Stimulated activated CD4-positive, alpha-beta T cell treated with anti-CD3 and anti-CD28 coated beads, Interleukin-12 subunit alpha, Interleukin-12 subunit beta, amount 100 ng/mL, for 24 hours (primary cell): ENCODE data around the gene CCDC86.
A peak's percentile ranks its signal among the peaks of the same experiment; 100 is the strongest.

Source experiments
- DNase-seq, 2 experiments: peaks; one replicate each; pipeline ENCODE4 v3.0.0-alpha.2; 2020; ENCODE audit warnings: low read depth in 2 of 2

Gene CCDC86

DNA sequence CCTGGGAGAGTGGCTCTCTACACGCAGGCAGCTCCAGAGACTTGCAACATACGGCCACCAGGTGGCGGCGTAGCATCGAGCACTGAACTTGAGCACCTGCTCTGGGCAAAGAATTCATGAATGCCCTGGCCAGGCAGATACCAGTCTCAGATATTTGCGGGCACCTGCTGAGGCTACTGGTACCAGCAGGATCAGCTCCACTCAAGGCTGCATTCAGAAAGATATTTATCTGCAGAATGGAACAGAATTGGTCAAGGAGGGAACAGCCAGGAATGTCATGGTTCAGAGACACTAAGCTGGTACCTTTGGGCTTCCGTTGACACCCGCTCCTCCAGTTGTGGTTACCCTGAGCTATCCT lies 10.8 kb upstream of the CCDC86 start:
- DNase-seq, result peak; percentile 59 to 79

DNA sequence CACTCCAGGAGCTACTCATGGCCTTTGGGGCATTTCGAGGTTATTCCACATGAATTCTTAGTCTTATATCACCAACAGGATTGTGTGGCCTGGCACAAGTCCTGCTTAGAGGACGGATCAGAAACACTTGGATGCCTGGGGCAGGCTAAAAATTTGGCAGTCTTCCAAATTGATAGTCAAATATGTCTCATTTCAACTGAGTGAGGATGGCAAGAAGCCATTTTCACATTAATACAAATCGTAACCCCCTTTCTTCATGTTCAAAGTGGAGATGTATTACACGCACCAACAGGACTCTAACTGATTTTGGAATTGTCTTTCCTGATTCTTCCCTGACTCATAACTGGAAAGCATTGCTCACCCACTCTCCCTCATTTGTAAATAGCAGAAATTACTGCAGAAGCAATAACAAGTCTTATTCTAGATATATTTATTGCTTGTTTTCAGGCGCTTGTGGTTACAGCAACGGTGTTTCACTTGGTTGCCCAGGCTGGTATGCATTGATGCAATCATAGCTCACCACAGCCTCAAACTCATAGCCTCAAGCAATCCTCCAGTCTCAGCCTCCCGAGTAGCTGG lies 10.3 kb upstream of the CCDC86 start:
- no peak for DNase-seq

DNA sequence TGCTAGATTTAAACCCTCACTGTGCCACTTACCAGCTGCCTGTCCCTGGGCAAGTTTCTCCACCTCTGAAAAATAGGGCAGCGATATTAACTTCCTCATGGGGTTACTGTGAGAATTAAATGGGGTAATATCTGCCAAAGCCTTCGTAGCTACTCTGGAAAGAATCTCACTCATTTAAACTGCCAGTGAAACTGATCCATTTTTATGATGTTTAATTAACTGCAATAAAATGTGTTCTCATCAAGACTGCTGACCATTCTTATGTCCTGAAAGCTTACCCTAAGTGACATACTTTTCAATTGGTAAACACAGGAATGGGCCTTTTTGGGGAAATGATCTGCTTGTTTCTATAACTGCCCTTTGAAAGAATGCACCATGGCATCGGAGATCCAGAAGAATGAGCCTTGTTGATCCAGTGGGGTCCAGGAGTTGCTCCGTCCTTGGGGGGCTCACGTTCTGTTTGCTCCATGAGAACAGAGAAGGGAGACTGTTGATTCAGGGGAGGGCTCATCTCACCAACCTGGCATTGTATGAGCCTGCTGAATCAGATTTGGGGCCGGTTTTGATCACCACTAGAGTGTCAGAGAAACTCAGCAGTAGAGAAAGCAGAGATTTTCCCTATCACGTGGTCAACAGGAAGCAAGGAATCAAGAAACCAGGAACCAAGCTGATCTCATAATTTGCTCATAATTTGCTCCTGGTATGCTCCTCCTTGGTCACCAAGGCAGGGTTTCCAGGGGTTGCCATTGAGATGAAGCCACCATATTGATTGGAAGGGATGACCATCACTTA lies 7.0 kb upstream of the CCDC86 start:
- no peak for DNase-seq

DNA sequence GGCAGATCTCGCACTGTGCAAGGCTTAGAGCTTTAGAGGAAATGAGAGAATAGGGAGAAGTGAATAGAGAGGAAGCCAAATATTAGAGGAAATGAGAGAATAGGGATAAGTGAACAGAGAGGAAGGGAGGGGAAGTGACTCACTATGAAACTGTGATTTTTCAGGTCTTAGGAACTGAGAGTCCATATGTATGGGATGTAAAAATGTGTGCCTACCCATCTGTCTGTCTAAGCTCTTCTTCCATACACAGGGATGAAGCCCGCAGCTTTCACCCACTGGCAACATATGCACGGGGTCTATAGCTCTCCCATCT lies 6.4 kb upstream of the CCDC86 start:
- DNase-seq, result no peak

DNA sequence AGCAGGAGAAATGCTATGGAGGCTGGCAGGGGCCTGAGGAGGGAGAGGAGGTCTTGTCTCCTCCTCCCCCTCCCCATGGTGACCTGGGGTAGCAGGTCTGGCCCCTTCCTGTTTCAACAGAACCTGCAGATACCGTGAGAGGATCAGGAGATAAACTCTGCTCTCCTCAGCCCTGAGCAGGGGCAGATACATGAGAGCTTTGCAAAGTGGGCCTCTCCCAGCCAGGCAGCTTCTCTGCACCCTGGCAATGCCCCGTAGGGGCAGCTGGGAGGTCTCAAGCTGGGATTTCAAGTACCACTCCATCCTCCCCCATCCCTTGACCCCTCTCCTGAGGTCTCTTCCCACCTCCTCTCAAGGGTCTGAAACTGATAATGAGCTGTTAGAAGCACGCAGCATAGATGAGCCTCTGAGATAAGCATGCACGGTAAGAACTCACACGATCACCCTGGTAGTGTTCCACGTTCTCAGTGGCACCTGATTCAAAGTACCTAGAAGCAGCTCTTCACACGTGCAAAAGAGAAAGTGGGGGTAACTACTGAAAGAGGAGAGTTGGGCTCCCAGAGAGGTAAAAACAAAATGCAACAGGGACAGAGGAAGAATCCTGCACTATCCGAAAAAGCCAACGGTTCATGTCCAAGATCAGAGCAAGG lies 4.9 kb upstream of the CCDC86 start:
- DNase-seq, result no peak

DNA sequence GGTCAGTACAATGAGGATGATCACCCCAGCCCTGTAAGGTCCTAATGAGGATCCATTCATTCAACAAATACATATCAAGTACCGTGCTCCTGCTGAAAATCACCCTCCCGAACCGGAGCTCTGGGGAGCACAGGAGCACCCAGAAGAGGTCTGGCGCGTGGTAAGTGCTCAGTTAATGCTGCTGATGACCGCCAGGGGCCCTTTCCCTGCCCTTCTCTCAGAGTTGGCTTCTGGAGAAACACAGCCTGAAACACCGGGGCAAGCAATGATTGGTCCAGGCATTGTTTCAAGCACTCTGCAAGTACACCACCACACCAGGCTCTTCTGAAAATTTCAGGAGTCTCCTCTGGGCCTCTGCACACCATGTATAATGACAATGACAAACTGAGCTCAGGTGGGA lies 3.8 kb upstream of the CCDC86 start:
- no peak for DNase-seq

DNA sequence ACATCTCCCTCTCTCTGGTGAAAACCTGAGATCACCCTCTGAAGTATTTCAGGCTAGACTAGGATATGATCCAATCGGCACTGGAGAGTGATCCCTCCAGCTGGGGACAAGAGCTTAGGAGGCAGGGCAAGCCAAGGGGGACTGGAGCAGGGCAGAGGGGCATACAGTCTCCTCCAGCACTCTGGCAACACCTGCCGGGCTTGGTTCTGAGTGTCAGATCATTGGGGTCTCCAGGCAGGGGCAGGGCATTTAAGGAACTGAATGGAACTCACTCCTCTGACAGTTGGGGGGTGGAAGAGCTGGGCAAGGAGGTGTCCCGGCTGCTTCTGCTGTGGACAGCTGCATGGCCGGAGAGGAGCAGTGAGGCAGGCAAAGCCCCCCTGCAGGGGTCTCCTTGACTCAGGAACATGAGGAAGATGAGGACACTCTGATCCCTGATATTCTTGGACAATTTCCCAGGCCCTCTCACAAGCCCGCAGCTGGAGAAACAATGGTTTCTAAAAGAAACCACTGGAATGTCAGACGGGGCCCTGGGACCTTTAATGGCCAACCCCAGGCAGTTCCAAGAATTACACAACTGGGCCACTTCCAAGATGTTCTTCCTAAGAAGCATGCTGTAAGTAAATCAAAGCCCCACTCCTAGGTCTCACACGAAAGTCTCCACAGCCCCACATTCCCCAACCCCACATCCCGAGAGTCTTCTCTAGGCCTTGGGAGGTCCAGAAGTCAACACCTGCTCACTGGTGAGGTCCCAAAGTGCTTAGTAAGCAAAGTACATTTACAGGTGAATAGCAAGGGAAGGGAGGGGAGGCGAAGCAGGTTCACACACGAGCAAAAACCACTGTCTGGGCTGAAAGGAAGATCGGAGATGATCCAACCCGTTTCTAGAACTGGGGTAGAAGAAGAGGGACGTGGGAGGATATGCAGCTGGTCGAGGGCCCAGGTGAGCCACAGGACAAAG lies 1.2 kb upstream of the CCDC86 start:
- DNase-seq, result no peak

DNA sequence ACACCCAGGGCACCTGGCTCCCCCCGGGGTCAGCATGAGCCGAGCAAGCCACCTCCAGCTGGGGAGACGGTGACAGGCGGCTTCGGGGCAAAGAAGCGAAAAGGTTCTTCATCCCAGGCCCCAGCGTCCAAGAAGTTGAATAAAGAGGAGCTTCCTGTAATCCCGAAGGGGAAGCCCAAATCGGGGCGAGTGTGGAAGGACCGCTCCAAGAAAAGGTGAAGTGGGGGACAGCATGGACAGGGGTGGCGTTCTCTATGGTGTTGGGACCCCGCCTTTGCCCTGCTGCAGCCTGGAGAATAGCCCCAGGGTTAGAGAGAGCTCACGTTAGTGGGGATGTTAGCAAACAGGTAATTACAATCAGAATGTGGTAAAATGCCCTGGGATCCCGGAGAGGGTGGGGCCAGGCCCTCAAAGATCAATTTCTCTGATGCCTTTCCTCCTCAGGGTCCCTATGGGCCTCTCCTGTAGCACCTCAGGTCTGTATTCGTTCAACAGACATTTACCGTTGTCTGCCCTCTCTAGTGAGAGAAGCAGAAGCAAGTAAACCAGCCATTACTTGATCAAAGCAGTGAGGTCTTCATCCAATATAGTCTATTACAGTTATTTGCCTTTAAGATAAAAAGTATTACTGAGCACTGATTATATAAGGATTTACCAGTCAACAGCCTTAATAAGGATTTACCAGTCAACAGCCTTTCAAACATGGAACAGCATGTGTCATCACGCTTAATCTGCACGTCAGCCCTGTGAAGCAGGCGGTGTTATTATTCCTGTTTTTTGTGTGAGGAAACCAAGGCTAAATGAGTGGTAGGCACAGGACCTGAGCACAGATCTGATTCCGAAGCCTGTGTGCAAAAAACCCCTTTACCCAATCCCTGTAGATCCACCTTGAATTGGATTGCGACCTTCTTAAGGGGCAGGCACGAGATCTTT lies 1.0 kb downstream of the CCDC86 start:
- peak in 1 of 2 experiments; percentile 7 for DNase-seq

DNA sequence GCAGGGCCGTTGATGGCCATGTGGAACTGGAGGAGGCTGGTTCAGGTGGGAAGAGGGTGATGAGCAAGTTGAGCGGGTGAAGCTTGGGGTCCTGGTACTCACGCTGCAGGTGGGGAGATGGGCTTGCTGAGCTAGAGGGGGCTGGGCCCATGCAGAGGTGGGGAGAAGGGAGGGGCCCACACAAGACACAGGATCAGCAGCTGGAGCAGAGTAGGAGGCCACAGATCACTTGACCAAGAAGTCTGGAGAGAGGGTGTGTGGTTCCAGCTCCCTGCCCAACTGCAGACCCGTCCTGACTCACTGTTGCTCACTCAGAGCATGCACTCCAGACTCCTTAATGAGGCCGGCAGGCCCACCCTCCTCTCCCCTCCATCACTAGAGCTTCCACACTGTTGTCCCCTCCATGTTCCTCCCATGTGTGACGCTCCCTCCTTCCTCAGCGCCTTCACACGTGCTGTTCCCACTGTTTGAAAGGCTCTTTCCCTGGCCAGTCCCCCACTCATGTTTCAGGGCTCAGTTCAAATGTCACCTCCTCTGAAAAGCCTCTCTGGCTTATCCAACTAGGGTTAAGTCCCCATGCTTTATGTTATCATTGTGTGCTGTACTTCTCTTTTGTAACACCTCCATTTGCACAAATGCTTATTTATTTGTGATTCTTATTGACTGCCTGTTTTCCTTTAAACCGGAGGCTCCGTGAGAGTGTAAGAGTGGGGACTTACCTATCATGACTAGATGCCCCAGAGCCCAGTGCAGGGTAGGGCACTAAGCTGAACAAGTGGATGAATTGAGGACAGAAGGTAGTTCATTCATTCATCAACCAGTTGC lies 2.3 kb downstream of the CCDC86 start:
- no peak for DNase-seq

DNA sequence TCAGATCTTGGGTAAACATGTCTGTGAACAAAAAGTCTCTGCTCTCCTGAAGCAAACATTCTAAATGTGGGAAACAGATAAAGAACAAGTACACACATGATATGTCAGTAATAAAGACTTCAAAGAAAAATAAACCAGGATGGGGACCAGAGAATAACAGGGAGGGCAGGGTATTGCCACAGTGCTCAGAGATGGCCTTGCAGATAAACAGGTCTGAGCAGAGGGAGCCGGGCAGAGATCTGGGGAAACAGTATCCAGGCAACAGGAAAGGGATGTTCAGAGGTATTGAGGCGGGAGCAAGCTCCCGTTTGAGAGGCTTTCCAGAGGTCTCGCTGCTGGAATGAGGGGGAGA lies 2.9 kb downstream of the CCDC86 start:
- DNase-seq, result no peak

DNA sequence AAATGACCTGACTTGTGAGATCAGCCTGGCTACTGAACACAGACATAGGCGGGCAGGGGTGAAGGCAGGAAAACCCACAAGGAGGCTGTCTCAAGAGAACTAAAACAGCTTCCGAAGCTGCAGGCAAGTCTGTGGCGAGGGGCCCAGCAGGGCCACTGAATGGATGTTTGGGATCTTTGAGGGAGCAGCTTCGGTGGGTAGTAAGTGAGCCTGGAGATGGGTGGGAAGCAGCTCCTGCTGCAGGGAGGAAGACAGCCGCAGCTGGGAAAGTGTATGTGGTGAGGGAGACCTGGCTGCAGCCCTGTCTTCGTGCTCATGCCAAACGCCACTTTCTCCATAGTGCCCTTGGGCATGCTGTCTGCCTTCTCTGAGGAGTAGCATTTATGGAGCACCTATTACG lies 3.4 kb downstream of the CCDC86 start:
- DNase-seq, result no peak

DNA sequence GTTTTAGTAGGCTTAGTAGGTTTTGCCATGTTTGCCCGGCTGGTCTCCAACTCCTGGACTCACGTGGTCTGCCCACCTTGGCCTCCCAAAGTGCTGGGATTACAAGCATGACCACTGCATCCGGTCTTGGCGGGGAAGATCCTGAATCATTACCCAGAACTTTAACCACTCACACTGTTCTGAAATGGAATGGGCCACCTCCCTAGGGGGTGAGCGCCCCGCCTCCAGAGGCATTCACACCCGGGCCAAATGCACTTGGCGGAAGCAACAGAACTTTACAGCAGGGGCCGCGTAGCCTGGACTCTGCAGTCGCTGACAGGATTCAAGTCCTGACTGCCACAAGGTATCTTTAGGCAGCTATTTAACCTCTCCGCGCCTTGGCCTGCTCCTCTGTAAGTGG lies 5.4 kb downstream of the CCDC86 start:
- no peak for DNase-seq

DNA sequence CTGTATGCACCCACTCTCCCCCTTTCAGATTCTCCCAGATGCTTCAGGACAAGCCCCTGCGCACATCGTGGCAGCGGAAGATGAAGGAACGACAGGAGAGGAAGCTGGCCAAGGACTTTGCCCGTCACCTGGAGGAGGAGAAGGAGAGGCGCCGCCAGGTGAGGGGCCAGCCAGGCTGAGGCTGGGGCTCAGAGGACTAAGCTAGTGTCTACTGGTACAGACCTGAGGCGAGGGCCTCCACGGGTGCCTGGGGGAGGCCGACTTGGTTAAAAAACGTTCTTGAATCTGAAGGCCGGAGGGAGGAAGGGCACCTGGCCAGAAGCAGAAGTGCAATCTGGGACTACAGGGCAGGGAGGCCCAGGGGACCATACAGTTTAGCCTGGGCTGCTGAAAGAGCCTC lies 6.0 kb downstream of the CCDC86 start:
- no peak for DNase-seq

DNA sequence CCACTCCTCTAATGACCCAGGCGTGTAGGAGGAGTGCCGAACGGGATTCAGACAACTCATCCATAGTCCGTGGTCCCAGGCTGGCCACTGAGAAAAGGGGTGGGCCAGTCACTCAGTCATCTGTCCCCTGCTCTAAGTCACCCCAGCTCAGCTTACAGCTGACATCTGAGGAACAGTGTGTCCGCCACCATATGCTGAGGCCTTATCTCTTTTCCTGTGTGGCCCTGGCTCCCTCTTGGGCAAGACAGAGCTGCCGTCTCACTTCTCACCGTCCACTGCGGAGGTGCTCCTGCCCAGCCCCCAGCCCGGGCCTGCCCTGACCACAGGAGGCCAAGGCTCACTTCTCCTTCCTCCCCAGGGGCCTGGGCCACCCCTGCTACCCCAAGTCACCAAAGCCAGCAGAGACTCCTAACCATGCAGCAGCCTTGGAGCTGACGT lies 6.8 kb downstream of the CCDC86 start:
- DNase-seq, result no peak

DNA sequence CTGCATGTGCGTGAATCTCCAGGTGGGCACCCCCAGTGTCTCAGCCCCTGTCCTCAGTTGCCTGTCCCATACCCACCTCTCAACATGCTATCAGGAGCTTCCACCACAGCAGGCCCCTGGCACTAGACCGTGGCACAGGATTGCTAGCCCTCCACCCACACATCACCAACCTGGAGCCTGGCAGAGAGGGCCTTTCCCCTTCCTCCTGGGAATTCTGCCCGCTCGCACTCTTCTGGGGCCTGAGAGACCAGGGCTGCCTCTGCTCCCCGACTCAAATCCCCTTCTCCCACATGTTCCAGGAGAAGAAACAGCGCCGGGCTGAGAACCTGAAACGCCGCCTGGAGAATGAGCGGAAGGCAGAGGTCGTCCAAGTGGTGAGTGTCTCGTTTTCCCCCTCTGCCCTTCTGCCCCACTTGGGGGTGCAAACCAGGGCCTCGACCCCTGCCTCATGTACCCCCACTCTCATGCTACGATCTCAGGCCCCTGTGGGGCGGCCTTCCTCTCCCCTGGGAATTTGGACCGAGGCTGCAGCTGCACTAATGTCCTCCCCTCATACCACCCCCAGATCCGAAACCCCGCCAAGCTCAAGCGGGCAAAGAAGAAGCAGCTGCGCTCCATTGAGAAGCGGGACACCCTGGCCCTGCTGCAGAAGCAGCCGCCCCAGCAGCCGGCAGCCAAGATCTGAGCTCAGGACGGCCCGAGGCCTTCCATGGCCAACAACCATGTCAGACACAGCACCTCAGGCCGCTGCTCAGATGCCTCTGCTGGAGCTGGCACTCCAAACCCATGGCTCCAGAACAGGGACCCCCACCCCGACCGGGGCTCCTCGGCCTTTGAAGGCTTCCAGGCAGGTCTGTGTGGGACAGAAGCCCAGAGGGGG lies 8.0 kb downstream of the CCDC86 start:
- no peak for DNase-seq

DNA sequence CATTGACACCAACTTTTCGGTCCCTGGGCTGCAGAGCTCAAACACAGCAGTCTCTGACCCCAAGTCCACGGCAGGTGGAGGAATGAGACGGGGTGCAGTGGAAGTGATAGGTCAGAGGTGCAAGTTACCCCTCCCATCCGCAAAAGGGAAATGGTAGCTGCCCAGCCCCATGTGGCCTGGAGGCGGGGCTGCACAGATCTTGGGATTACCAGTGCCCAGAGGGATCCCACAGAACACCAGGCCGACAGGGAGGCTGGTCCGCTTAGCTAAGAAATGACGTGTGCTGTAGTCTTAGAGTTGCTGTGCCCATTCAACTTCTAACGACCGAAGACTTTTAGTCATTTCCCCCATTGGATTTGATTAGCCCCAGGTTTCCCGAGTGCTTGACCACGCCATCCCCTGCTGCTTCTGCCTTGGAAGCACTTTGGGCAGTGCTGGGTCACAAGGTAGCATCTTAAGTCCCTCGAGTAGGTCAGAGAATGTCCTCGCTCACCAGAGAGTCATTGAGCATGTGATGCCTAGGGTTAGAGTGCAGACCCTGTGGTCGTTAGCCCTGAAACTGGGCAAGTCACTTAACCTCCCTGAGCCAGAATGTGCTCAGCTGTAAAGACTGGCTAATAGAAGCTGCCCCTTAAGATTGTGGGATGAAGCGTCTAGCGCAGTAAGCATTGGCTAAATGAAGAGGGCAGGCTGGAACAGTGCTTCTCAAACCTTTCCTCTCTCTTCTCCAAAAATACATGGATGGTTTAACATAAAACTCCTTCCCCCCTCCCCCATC lies 9.6 kb downstream of the CCDC86 start:
- DNase-seq, result no peak

DNA sequence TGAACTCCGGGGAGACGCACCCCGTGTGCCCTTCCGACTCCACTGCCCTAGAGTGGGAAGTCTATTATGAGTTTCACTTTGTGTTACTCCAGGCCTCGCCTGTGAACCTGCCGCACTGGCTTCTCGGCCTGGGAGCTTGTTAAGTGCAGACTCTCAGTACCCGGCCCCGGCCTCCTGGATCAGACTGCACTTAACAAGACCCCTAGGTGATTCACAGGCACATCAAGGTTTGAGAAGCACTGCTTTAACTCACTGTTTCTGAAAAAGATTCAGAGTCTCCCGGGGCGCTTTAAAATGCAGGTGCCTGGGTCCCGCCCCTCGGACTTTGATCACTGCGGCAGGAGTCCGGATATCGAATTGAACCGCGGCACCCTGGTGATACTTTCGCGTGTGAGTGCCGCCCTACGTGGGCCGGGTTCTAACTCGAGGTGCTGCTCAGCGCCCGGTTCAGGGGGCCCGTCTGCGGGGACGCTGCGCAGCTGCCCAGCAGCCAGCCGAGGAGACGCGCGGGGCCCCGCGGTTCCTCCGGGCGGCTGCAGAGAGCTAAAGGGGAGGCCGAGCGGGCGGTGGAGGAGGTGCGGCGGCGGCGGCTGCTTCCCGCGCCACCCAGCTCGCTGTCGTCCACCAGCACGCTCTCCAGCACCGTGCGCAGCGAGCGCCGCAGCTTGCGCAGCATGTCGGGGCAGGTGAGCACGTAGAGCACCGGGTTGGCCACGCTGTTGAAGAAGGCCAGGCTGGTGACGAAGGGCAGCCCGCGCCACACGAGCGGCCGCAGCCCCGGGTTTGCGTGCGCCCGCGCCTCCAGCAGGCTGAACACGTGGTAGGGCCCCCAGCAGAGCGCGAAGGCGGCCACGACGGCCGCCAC lies 10.4 kb downstream of the CCDC86 start:
- DNase-seq, result no peak
